Endothelial cell of umbilical vein (primary cell): ENCODE measurements around the gene SLC30A7.

Experiments
- CTCF ChIP-seq, 2 donors: IDR thresholded peaks; 1 replicate in 1 of 2; 2 replicates in 1 of 2; pipeline ENCODE4 v1.5.1; 2011; ENCODE audit warnings: low read length in 2 of 2, mild to moderate bottlenecking in 2 of 2, moderate library complexity in 2 of 2, control low read depth in 1 of 2, inconsistent platforms in 1 of 2, low read depth in 1 of 2; ENCODE audit not compliant: insufficient read depth in 1 of 2; ENCODE audit errors: extremely low read depth in 1 of 2
- MYC ChIP-seq: IDR thresholded peaks from one replicate; pipeline ENCODE4 v1.6.1; 2011; ENCODE audit warnings: mild to moderate bottlenecking, low read depth, low read length
- POLR2A ChIP-seq: IDR thresholded peaks from 2 replicates; pipeline ENCODE4 v1.6.1; 2012; ENCODE audit warnings: low read depth, mild to moderate bottlenecking, control low read depth, low read length
- POLR2AphosphoS5 ChIP-seq: IDR thresholded peaks from 2 replicates; pipeline ENCODE4 v1.6.1; 2012; ENCODE audit warnings: low read depth, mild to moderate bottlenecking, control low read depth, low read length, moderate library complexity; ENCODE audit not compliant: insufficient read depth

GRCh38 chr1:100882698-100883097, 13.2 kb upstream of the SLC30A7 start:
- TF ChIP-seq POLR2AphosphoS5 (no peak), CTCF (IDR thresholded peaks at IDR 0.05; ENCODE audit: extremely low read depth in 1 of 2, insufficient read depth in 1 of 2, low read depth in 1 of 2, low read length in 2 of 2) (no peak), POLR2A (no peak), MYC (no peak)
